NCI-H2196 (cell line): Measurements from ENCODE around the gene DEXI.
"Not testable (repeated sequence)": the region's sequence is repeated elsewhere in the genome, so short reads cannot be mapped to it uniquely, and the experiment has no call there.

Experiments
- DNase-seq: peaks from one replicate; lab custom pipeline; 2025; ENCODE audit not compliant: unreplicated experiment; lab: John Stamatoyannopoulos, UW

The DEXI gene

GRCh38 chr16:10941935-10942351 lies 325 bp downstream of the DEXI start:
- DNase-seq, result not testable (repeated sequence)

GRCh38 chr16:10941127-10941933 lies 938 bp downstream of the DEXI start:
- no peak for DNase-seq

- no peak for DNase-seq
Measured at GRCh38 chr16:10940501-10941079, 1.7 kb downstream of the DEXI start.

- no peak for DNase-seq
Measured at GRCh38 chr16:10939649-10940234, 2.5 kb downstream of the DEXI start.

- DNase-seq, result no peak
Measured at GRCh38 chr16:10938796-10939648, 3.2 kb downstream of the DEXI start.

- DNase-seq, result no peak
Measured at GRCh38 chr16:10938321-10938720, 3.9 kb downstream of the DEXI start.

GRCh38 chr16:10937068-10937859 lies 5.0 kb downstream of the DEXI start:
- no peak for DNase-seq

- DNase-seq, result no peak
Measured at GRCh38 chr16:10936272-10936984, 5.8 kb downstream of the DEXI start.

GRCh38 chr16:10935226-10935915 lies 6.9 kb downstream of the DEXI start:
- DNase-seq, result no peak

- DNase-seq, result no peak
Measured at GRCh38 chr16:10934325-10935107, 7.8 kb downstream of the DEXI start.

- DNase-seq, result peak; percentile 83
Measured at GRCh38 chr16:10933865-10934264, 8.4 kb downstream of the DEXI start.

- no peak for DNase-seq
Measured at GRCh38 chr16:10932959-10933710, 9.1 kb downstream of the DEXI start.

GRCh38 chr16:10931977-10932632 lies 10.2 kb downstream of the DEXI start:
- no peak for DNase-seq

- DNase-seq, result no peak
Measured at GRCh38 chr16:10931134-10931533, 11.1 kb downstream of the DEXI start.

- DNase-seq, result no peak
Measured at GRCh38 chr16:10930755-10931093, 11.5 kb downstream of the DEXI start.

- peak; percentile 69 for DNase-seq
Measured at GRCh38 chr16:10929853-10930754, 12.2 kb downstream of the DEXI start.
